Keratinocyte (primary cell): ENCODE measurements around the gene XIAP.

Experiments used
- EZH2 ChIP-seq: IDR thresholded peaks from one replicate; pipeline ENCODE4 v1.6.1; 2012; ENCODE audit warnings: inconsistent platforms, mild to moderate bottlenecking, low read length, moderate library complexity
- TF ChIP-seq, protein P1 (sequence below), 3 experiments: IDR thresholded peaks in 1 of 3; conservative IDR thresholded peaks in 1 of 3; optimal IDR thresholded peaks in 1 of 3; 2 replicates in 2 of 3; 3 replicates in 1 of 3; pipeline versions ENCODE3 to v1.5.1; 2011; ENCODE audit warnings: low read length in 3 of 3, mild to moderate bottlenecking in 3 of 3, moderate library complexity in 2 of 3, control low read depth in 1 of 3, inconsistent platforms in 1 of 3; ENCODE audit not compliant: insufficient read depth in 2 of 3; ENCODE audit errors: extremely low read depth in 1 of 3

DNA sequence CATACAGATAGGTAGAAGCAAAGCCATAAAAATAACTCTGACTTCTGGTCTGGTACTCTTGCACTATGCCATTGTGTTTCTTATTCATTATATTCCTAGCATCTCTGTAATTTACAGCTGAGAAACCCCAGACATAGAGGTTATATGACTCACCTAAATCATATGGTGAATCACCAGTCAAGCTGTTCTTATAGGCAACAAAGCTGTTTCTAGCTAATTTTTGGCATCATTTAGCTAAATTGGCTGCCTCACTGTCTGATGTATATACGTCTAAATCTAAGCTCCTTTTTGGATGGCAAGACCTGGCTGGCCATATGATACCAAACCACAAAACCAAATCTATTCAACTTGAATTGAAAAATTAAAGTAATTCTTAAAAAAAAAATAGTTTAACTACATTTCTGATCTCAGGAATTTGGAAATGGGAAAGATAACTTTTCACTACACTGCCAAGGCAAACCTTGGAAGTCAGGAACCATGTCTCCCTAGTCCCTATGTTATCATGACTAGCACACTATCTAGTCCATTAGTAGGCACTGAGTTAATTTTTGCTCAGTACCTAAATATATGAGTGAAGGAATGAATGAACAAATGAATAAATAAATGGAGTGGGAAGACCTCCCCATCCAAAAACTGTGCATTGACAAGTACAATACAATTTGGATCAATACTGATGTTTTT is 60.4 kb downstream of the XIAP start:
- TF ChIP-seq, protein P1, sequence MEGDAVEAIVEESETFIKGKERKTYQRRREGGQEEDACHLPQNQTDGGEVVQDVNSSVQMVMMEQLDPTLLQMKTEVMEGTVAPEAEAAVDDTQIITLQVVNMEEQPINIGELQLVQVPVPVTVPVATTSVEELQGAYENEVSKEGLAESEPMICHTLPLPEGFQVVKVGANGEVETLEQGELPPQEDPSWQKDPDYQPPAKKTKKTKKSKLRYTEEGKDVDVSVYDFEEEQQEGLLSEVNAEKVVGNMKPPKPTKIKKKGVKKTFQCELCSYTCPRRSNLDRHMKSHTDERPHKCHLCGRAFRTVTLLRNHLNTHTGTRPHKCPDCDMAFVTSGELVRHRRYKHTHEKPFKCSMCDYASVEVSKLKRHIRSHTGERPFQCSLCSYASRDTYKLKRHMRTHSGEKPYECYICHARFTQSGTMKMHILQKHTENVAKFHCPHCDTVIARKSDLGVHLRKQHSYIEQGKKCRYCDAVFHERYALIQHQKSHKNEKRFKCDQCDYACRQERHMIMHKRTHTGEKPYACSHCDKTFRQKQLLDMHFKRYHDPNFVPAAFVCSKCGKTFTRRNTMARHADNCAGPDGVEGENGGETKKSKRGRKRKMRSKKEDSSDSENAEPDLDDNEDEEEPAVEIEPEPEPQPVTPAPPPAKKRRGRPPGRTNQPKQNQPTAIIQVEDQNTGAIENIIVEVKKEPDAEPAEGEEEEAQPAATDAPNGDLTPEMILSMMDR (optimal IDR thresholded peaks at IDR 0.05 in 1 of 3, IDR thresholded peaks at IDR 0.05 in 1 of 3, conservative IDR thresholded peaks at IDR 0.05 in 1 of 3; ENCODE audit: extremely low read depth in 1 of 3, insufficient read depth in 2 of 3, low read length in 3 of 3) = no peak
- no peak for TF ChIP-seq EZH2
